Measurements from ENCODE around the gene LARGE1. TPM values are rescaled to one million over a fixed set of nuclear protein-coding genes. Genes with fewer than 3 reads are reported as not detected.

Gene LARGE1
- total and polyA plus RNA-seq, 9 of the 15 experiments (the other 6 are each of a cell fraction or from before 2014, with no cell fraction given): 0.01 to 0.66 (median 0.14) TPM; not detected in 2

GRCh38 chr22:33737662-33738061 is 182.6 kb downstream of the LARGE1 start:
- ChIA-PET CTCF (ENCODE audit: low intra/inter-chr PET ratio) (no interaction called here), POLR2A (no interaction called here)
- H3K4me2 ChIP-seq (ENCODE audit: insufficient read depth, low read length): no peak overlapping the region
- no peaks in the 10 kb centered on the region for H3K4me1 ChIP-seq (replicated peaks in 1 of 2; ENCODE audit: control insufficient read depth in 2 of 2, insufficient read depth in 2 of 2, low read length in 2 of 2)
- no TSS peak for BruUV-seq (replicated peaks)
- H2AFZ ChIP-seq (ENCODE audit: low read depth, low read length): no peak overlapping the region
- no peak for DNase-seq (ENCODE audit: extremely low read depth in 1 of 4, low spot score in 3 of 4)
- no peak overlapping the region for H3K4me3 ChIP-seq
- no peaks in the 10 kb centered on the region for H3K9me1 ChIP-seq (ENCODE audit: control insufficient read depth, insufficient read depth, low read length)
- H3K27ac ChIP-seq (ENCODE audit: extremely low read depth, low read depth, low read length): no peak overlapping the region
- 0% methylated on average over 2 of the region's 3 CpGs for WGBS (ENCODE audit: insufficient coverage, low coverage, missing lambda C conversion rate)
- no peak overlapping the region for H3K9ac ChIP-seq (ENCODE audit: insufficient read depth in 1 of 2, low read depth in 2 of 2, low read length in 2 of 2)
- in situ Hi-C loops (cut with MboI) (no loop called here), intact Hi-C loops (cut with micrococcal nuclease) (no loop called here)
- TF ChIP-seq BRD4 (IDR thresholded peaks at IDR 0.05): no peak
- TF ChIP-seq TBP (optimal IDR thresholded peaks at IDR 0.05; ENCODE audit: low read depth, low read length): no peak
- H3K9me3 ChIP-seq (replicated peaks; ENCODE audit: control insufficient read depth, insufficient read depth, low read depth, low read length): no peaks in the 10 kb centered on the region
- no peaks in the 10 kb centered on the region for H4K20me1 ChIP-seq (replicated peaks; ENCODE audit: control insufficient read depth, insufficient read depth, low read length)
- no peak for FAIRE-seq
- H3K36me3 ChIP-seq (ENCODE audit: control insufficient read depth, insufficient read depth, low read length): no peaks in the 10 kb centered on the region
- no peaks in the 10 kb centered on the region for H3K79me2 ChIP-seq (ENCODE audit: control insufficient read depth, insufficient read depth, low read length)
- ATAC-seq: no peak
- no peaks in the 10 kb centered on the region for H3K27me3 ChIP-seq (ENCODE audit: control insufficient read depth in 2 of 2, insufficient read depth in 2 of 2, low read length in 2 of 2)

- Histone ChIP-seq H3K4me2 (ENCODE audit: insufficient read depth, low read length) (no peak overlapping the region), H3K27ac (ENCODE audit: extremely low read depth, low read depth, low read length) (no peak overlapping the region), H3K79me2 (ENCODE audit: control insufficient read depth, insufficient read depth, low read length) (no peaks in the 10 kb centered on the region), H3K36me3 (ENCODE audit: control insufficient read depth, insufficient read depth, low read length) (no peaks in the 10 kb centered on the region), H4K20me1 (replicated peaks; ENCODE audit: control insufficient read depth, insufficient read depth, low read length) (no peaks in the 10 kb centered on the region), H3K9me3 (replicated peaks; ENCODE audit: control insufficient read depth, insufficient read depth, low read depth, low read length) (no peaks in the 10 kb centered on the region), H3K9me1 (ENCODE audit: control insufficient read depth, insufficient read depth, low read length) (no peaks in the 10 kb centered on the region), H3K4me3 (no peak overlapping the region), H3K27me3 (ENCODE audit: control insufficient read depth in 2 of 2, insufficient read depth in 2 of 2, low read length in 2 of 2) (no peaks in the 10 kb centered on the region), H3K4me1 (replicated peaks in 1 of 2; ENCODE audit: control insufficient read depth in 2 of 2, insufficient read depth in 2 of 2, low read length in 2 of 2) (no peaks in the 10 kb centered on the region), H2AFZ (ENCODE audit: low read depth, low read length) (no peak overlapping the region), H3K9ac (ENCODE audit: insufficient read depth in 1 of 2, low read depth in 2 of 2, low read length in 2 of 2) (no peak overlapping the region)
- ChIA-PET CTCF (ENCODE audit: low intra/inter-chr PET ratio) (no interaction called here), POLR2A (no interaction called here)
- WGBS (ENCODE audit: insufficient coverage, low coverage, missing lambda C conversion rate): 0% methylated on average over 4 of the region's 4 CpGs
- in situ Hi-C loops (cut with MboI): no loop called here
- TF ChIP-seq PHB (CRISPR knock-in tag; IDR thresholded peaks at IDR 0.05) (no peak), MYNN (IDR thresholded peaks at IDR 0.05) (no peak), MYNN (CRISPR knock-in tag; IDR thresholded peaks at IDR 0.05) (no peak), ZC3H4 (CRISPR knock-in tag; IDR thresholded peaks at IDR 0.05; ENCODE audit: borderline replicate concordance) (no peak), MTF1 (CRISPR knock-in tag; IDR thresholded peaks at IDR 0.05; ENCODE audit: borderline replicate concordance) (no peak), ZNF75A (CRISPR knock-in tag; IDR thresholded peaks at IDR 0.05) (no peak), PRMT5 (CRISPR knock-in tag; IDR thresholded peaks at IDR 0.05) (no peak), MEIS2 (IDR thresholded peaks at IDR 0.05; ENCODE audit: partially characterized antibody) (no peak), MTA2 (IDR thresholded peaks at IDR 0.05; ENCODE audit: low read depth) (no peak), XRCC5 (IDR thresholded peaks at IDR 0.05; ENCODE audit: low read depth, low read length) (no peak), KHSRP (IDR thresholded peaks at IDR 0.05) (no peak), SREBF2 (CRISPR knock-in tag; IDR thresholded peaks at IDR 0.05) (no peak), CBFA2T3 (IDR thresholded peaks at IDR 0.05) (no peak), TCF3 (CRISPR knock-in tag; IDR thresholded peaks at IDR 0.05) (no peak), ARNT (IDR thresholded peaks at IDR 0.05) (no peak)
- no TSS peak for BruUV-seq (replicated peaks)
- DNase-seq (ENCODE audit: extremely low read depth in 1 of 4, low spot score in 3 of 4) (no peak), ATAC-seq (no peak), FAIRE-seq (no peak)
- intact Hi-C loops (cut with micrococcal nuclease): no loop called here
Observed at GRCh38 chr22:33735978-33736377, 184.3 kb downstream of the LARGE1 start.

Data from K562 (cell line).